Fibroblast of lung (primary cell): Measurements from ENCODE around the gene PLEKHA7. TPM values are rescaled to one million over a fixed set of nuclear protein-coding genes. Genes with fewer than 3 reads are reported as not detected.
A peak's percentile ranks its signal among the peaks of the same experiment; 100 is the strongest.

Source experiments
- DNase-seq, 2 donors: peaks; one replicate each; pipeline versions ENCODE4 v3.0.0 to v3.0.0-alpha.2; 2010; ENCODE audit warnings: low read depth in 2 of 2
- H2AFZ ChIP-seq: 2 replicates; pipeline ENCODE4 v1.5.1; 2012; ENCODE audit warnings: low read length, control low read depth, inconsistent platforms
- H3K27ac ChIP-seq: 2 replicates; pipeline ENCODE4 v1.5.1; 2011; ENCODE audit warnings: low read length, control low read depth; ENCODE audit not compliant: insufficient read depth
- H3K27me3 ChIP-seq: 2 replicates; pipeline ENCODE4 v1.5.1; 2011; ENCODE audit warnings: mild to moderate bottlenecking, low read length; ENCODE audit not compliant: control insufficient read depth, insufficient read depth
- H3K36me3 ChIP-seq: 2 replicates; pipeline ENCODE4 v1.5.1; 2011; ENCODE audit warnings: low read length; ENCODE audit not compliant: control insufficient read depth, insufficient read depth
- H3K4me1 ChIP-seq: 2 replicates; pipeline ENCODE4 v1.5.1; 2011; ENCODE audit warnings: low read length; ENCODE audit not compliant: control insufficient read depth, insufficient read depth; ENCODE audit errors: extremely low read depth
- H3K4me2 ChIP-seq: 2 replicates; pipeline ENCODE4 v1.5.1; 2011; ENCODE audit warnings: low read length, control low read depth; ENCODE audit not compliant: insufficient read depth; ENCODE audit errors: extremely low read depth
- H3K4me3 ChIP-seq, 4 experiments: fragments of 200-600 bp in 1 of 4; sonication (generic) in 1 of 4; replicated peaks in 1 of 4; 2 replicates each; pipeline ENCODE4 v1.5.1; 2011 to 2016; ENCODE audit warnings: low read length in 4 of 4, low read depth in 3 of 4, mild to moderate bottlenecking in 3 of 4, control low read depth in 2 of 4, inconsistent platforms in 1 of 4, mixed read lengths in 1 of 4; ENCODE audit not compliant: insufficient read depth in 1 of 4; ENCODE audit errors: control extremely low read depth in 1 of 4
- H3K79me2 ChIP-seq: 2 replicates; pipeline ENCODE4 v1.5.1; 2012; ENCODE audit warnings: mild to moderate bottlenecking, low read length, inconsistent platforms; ENCODE audit not compliant: control insufficient read depth, insufficient read depth
- H3K9ac ChIP-seq: 2 replicates; pipeline ENCODE4 v1.5.1; 2011; ENCODE audit warnings: mild to moderate bottlenecking, low read length, control low read depth; ENCODE audit not compliant: insufficient read depth
- H3K9me3 ChIP-seq: 2 replicates; pipeline ENCODE4 v1.5.1; 2012; ENCODE audit warnings: low read depth, low read length; ENCODE audit not compliant: control insufficient read depth, insufficient read depth
- H4K20me1 ChIP-seq: 2 replicates; pipeline ENCODE4 v1.5.1; 2011; ENCODE audit warnings: low read length; ENCODE audit not compliant: control insufficient read depth, insufficient read depth; ENCODE audit errors: extremely low read depth
- CTCF ChIP-seq, 2 donors: IDR thresholded peaks in 1 of 2; conservative IDR thresholded peaks in 1 of 2; 1 replicate in 1 of 2; 2 replicates in 1 of 2; pipeline ENCODE4 v1.5.1; 2011 to 2012; ENCODE audit warnings: low read length in 2 of 2, control low read depth in 1 of 2, inconsistent platforms in 1 of 2, low read depth in 1 of 2, mild to moderate bottlenecking in 1 of 2
- EZH2 ChIP-seq: IDR thresholded peaks from 2 replicates; pipeline ENCODE4 v1.5.1; 2012; ENCODE audit warnings: low read length, control low read depth, mild to moderate bottlenecking; ENCODE audit errors: missing control alignments
- polyA plus RNA-seq, 2 donors: library from polyadenylated mRNA; depleted of rRNA in 1 of 2; stranded (reverse) in 1 of 2; unstranded in 1 of 2; fragments of >200 nt; gene quantifications; 2 replicates each; pipeline ENCODE4 v1.2.1, GENCODE V29; 2011 to 2012; ENCODE audit warnings: missing spikeins in 1 of 2
- total RNA-seq: library from RNA; depleted of rRNA; stranded (reverse); fragments of >200 nt; gene quantifications from 2 replicates; pipeline ENCODE4 v1.2.1, GENCODE V29; 2014

PLEKHA7 gene
- total and polyA plus RNA-seq, 2 donors (not counting 1 experiment from before 2014, with no cell fraction given), result 0.11 to 0.17 TPM

GRCh38 chr11:16891964-16892363, 122.2 kb downstream of the PLEKHA7 start:
- Histone ChIP-seq H3K79me2 (no peaks in the 10 kb centered on the region), H4K20me1 (no peaks in the 10 kb centered on the region), H3K4me1 (no peaks in the 10 kb centered on the region), H3K27ac (no peak overlapping the region), H3K9me3 (no peaks in the 10 kb centered on the region), H2AFZ (no peak overlapping the region), H3K4me3 (no peak overlapping the region), H3K36me3 (no peaks in the 10 kb centered on the region), H3K27me3 (no peaks in the 10 kb centered on the region), H3K9ac (no peak overlapping the region), H3K4me2 (no peak overlapping the region)
- DNase-seq, result peak; percentile 21 to 80
- TF ChIP-seq CTCF (conservative IDR thresholded peaks at IDR 0.05 in 1 of 2, IDR thresholded peaks at IDR 0.05 in 1 of 2; ENCODE audit: low read depth in 1 of 2, low read length in 2 of 2) (no peak), EZH2 (no peak)

GRCh38 chr11:16891165-16891564, 123.0 kb downstream of the PLEKHA7 start:
- Histone ChIP-seq H3K9me3 (no peaks in the 10 kb centered on the region), H3K4me3 (no peak overlapping the region), H4K20me1 (no peaks in the 10 kb centered on the region), H3K27me3 (no peaks in the 10 kb centered on the region), H3K27ac (no peak overlapping the region), H3K4me2 (no peak overlapping the region), H3K79me2 (no peaks in the 10 kb centered on the region), H3K36me3 (no peaks in the 10 kb centered on the region), H3K9ac (no peak overlapping the region), H2AFZ (no peak overlapping the region), H3K4me1 (no peaks in the 10 kb centered on the region)
- TF ChIP-seq CTCF (conservative IDR thresholded peaks at IDR 0.05 in 1 of 2, IDR thresholded peaks at IDR 0.05 in 1 of 2; ENCODE audit: low read depth in 1 of 2, low read length in 2 of 2) (no peak), EZH2 (no peak)
- no peak for DNase-seq

GRCh38 chr11:16890442-16890841, 123.8 kb downstream of the PLEKHA7 start:
- Histone ChIP-seq H3K27me3 (no peaks in the 10 kb centered on the region), H3K36me3 (no peaks in the 10 kb centered on the region), H3K4me1 (no peaks in the 10 kb centered on the region), H3K4me3 (no peak overlapping the region), H3K79me2 (no peaks in the 10 kb centered on the region), H4K20me1 (no peaks in the 10 kb centered on the region), H3K9ac (no peak overlapping the region), H3K9me3 (no peaks in the 10 kb centered on the region), H3K4me2 (no peak overlapping the region), H3K27ac (no peak overlapping the region), H2AFZ (no peak overlapping the region)
- no peak for TF ChIP-seq CTCF (conservative IDR thresholded peaks at IDR 0.05 in 1 of 2, IDR thresholded peaks at IDR 0.05 in 1 of 2; ENCODE audit: low read depth in 1 of 2, low read length in 2 of 2)
- no peak for TF ChIP-seq EZH2
- DNase-seq, result no peak
